K562 (cell line): Measurements from ENCODE around the gene ZNF362. TPM values are rescaled to one million over a fixed set of nuclear protein-coding genes. Genes with fewer than 3 reads are reported as not detected.
A peak's percentile ranks its signal among the peaks of the same experiment; 100 is the strongest.

Source experiments
- CHD1 ChIP-seq: fragments of 200-600 bp; sonication (generic); IDR thresholded peaks from one replicate; pipeline ENCODE4 v1.6.1; 2012; ENCODE audit warnings: mild to moderate bottlenecking, moderate library complexity, low read length, inconsistent platforms
- CXXC5 ChIP-seq: fragments of 250-450 bp; sonication (Bioruptor Pico); IDR thresholded peaks from 2 replicates; pipeline ENCODE4 v1.8.0; 2022; ENCODE audit warnings: inconsistent platforms, mild to moderate bottlenecking, moderate library complexity
- ESRRB ChIP-seq: fragments of 250-450 bp; sonication (Bioruptor Pico); IDR thresholded peaks from 2 replicates; pipeline ENCODE4 v1.5.0; 2020; ENCODE audit warnings: mild to moderate bottlenecking, moderate library complexity, borderline replicate concordance
- MAZ ChIP-seq, 2 experiments: fragments of 450-650 bp in 1 of 2; sonication (generic) in 1 of 2; formaldehyde crosslinking; IDR thresholded peaks in 1 of 2; conservative IDR thresholded peaks in 1 of 2; 2 replicates each; pipeline versions ENCODE4 v1.4.0 to v1.5.0; 2020; ENCODE audit warnings: mild to moderate bottlenecking in 1 of 2, missing genetic modification reagents in 1 of 2
- MCM7 ChIP-seq, 2 experiments: fragments of 450-650 bp; IDR thresholded peaks; 2 replicates each; pipeline ENCODE4 v1.6.1; 2016 to 2018
- RBBP5 ChIP-seq: fragments of 200-600 bp; sonication (generic); IDR thresholded peaks from 2 replicates; pipeline ENCODE4 v1.6.1; 2012; ENCODE audit warnings: borderline replicate concordance, mild to moderate bottlenecking, low read length, control low read depth, inconsistent platforms; ENCODE audit not compliant: insufficient read depth, poor library complexity, severe bottlenecking
- SMAD3 ChIP-seq: fragments of 450-650 bp; formaldehyde crosslinking; conservative IDR thresholded peaks from 2 replicates; pipeline ENCODE4 v1.4.0; 2020; ENCODE audit warnings: mild to moderate bottlenecking
- TSHZ1 ChIP-seq: fragments of 250-450 bp; sonication (Bioruptor Pico); IDR thresholded peaks from 2 replicates; pipeline ENCODE4 v1.4.0; 2020; ENCODE audit warnings: mild to moderate bottlenecking, moderate library complexity
- ZBTB7A ChIP-seq: IDR thresholded peaks from 2 replicates; pipeline ENCODE4 v1.6.1; 2011; ENCODE audit warnings: low read depth, mild to moderate bottlenecking, low read length, moderate library complexity, borderline replicate concordance; ENCODE audit not compliant: control insufficient read depth
- ZEB2 ChIP-seq: fragments of 450-650 bp; IDR thresholded peaks from 2 replicates; pipeline ENCODE4 v1.6.1; 2016
- polyA plus RNA-seq, 8 experiments: library from polyadenylated mRNA; depleted of rRNA in 4 of 8; stranded (reverse) in 5 of 8; unstranded in 3 of 8; fragments of >200 nt; fragmentation: Nextera tagmentation in 2 of 8; fragmentation: Illumina TruSeq in 1 of 8; extraction: Ambion mirVana in 2 of 8; extraction: Trizol in 1 of 8; gene quantifications; 2 replicates each; pipeline versions ENCODE4 v1.2.1 to v1.2.3, GENCODE V29; 2011 to 2014; ENCODE audit warnings: inconsistent platforms in 1 of 8, missing spikeins in 1 of 8
- total RNA-seq, 7 experiments: library from RNA; depleted of rRNA in 6 of 7; stranded (reverse); fragments of >200 nt in 6 of 7; fragmentation: Illumina TruSeq in 2 of 7; extraction: Trizol in 2 of 7; gene quantifications; 2 replicates each; pipeline versions ENCODE4 v1.2.1 to v1.2.3, GENCODE V29; 2011 to 2021; ENCODE audit warnings: low replicate concordance in 1 of 7
- TF ChIP-seq, protein P1 (sequence below), 2 experiments: fragments of 450-650 bp; conservative IDR thresholded peaks; 2 replicates each; pipeline ENCODE4 v1.6.1; 2017; ENCODE audit warnings: mild to moderate bottlenecking in 2 of 2, moderate library complexity in 2 of 2

Gene ZNF362
- total and polyA plus RNA-seq, 9 of the 15 experiments (the other 6 are each of a cell fraction or from before 2014, with no cell fraction given), result 0.01 to 1.1 (median 0.35) TPM; not detected in 1

DNA sequence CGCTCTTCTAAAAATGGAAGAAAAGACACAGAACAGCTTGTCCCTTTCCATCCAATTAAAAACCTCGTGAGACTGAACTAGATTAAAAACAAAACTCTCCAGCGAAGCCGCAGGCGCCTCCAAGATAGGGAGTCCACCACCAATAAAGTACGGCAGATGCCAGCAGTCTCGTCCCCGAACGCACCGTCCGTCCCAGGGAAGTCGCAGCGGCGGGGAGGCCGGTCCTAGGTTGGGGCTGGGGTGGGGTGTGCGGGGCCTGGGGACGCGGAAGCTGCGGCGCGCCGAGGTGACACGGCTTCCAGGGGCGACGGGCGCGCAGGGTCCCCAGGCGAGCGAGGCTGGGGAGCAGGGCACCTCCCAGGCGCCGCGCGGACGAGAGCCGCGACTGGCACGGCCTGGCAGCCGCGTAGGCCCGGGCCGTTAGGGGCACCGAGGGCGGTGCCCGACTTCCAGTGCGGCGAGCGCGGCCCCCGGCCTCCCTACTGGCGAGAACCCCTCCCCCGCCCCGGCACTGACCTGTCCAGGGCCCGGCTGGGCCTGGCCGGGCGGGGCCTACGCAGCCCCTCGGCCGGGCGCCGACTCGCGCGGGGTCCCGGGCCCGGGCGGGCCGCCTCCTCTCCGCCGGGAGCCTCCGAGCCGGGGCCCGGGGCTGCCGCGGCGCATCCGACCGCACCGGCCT is 92.9 kb downstream of the ZNF362 start (continued):
- no peak for TF ChIP-seq TSHZ1
- TF ChIP-seq ZEB2, result no peak
- peak in 1 of 2 experiments; percentile 49; a peak in 1 of 4 replicates for TF ChIP-seq MAZ (CRISPR knock-in tag; conservative IDR thresholded peaks at IDR 0.05 in 1 of 2, IDR thresholded peaks at IDR 0.05 in 1 of 2)
- TF ChIP-seq MCM7 (IDR thresholded peaks at IDR 0.05), result no peak
- peak; percentile 59 for TF ChIP-seq CXXC5
- TF ChIP-seq ESRRB (CRISPR knock-in tag), result no peak
- TF ChIP-seq, protein P1, sequence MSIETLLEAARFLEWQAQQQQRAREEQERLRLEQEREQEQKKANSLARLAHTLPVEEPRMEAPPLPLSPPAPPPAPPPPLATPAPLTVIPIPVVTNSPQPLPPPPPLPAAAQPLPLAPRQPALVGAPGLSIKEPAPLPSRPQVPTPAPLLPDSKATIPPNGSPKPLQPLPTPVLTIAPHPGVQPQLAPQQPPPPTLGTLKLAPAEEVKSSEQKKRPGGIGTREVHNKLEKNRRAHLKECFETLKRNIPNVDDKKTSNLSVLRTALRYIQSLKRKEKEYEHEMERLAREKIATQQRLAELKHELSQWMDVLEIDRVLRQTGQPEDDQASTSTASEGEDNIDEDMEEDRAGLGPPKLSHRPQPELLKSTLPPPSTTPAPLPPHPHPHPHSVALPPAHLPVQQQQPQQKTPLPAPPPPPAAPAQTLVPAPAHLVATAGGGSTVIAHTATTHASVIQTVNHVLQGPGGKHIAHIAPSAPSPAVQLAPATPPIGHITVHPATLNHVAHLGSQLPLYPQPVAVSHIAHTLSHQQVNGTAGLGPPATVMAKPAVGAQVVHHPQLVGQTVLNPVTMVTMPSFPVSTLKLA (conservative IDR thresholded peaks at IDR 0.05), result 0 out of 4 replicates have a peak, but pooled peaks of 1 of the 2 experiments have one; percentile 25
- TF ChIP-seq SMAD3, result no peak
- peak; percentile 54 for TF ChIP-seq CHD1
- peak; percentile 58; the same call in 1 of the 2 replicates for TF ChIP-seq ZBTB7A
- TF ChIP-seq RBBP5, result peak; percentile 68
